Type B pancreatic cell (in vitro differentiated cells): ENCODE measurements around the gene EXT2. TPM values are rescaled to one million over a fixed set of nuclear protein-coding genes. Genes with fewer than 3 reads are reported as not detected.

Experiments
- DNase-seq: peaks from one replicate; pipeline ENCODE4 v3.0.0; 2021; ENCODE audit warnings: mixed read lengths; ENCODE audit not compliant: unreplicated experiment; ENCODE audit errors: extremely low spot score
- H3K27ac Mint-ChIP-seq: 2 replicates; pipeline ENCODE4 v1.8.0; 2021; ENCODE audit warnings: mild to moderate bottlenecking, mixed read lengths
- H3K27me3 Mint-ChIP-seq: 2 replicates; pipeline ENCODE4 v1.8.0; 2021; ENCODE audit warnings: mixed read lengths
- H3K36me3 Mint-ChIP-seq: 2 replicates; pipeline ENCODE4 v1.8.0; 2021; ENCODE audit warnings: mixed read lengths
- H3K4me1 Mint-ChIP-seq: one replicate; pipeline ENCODE4 v1.8.0; 2021; ENCODE audit warnings: mixed read lengths; ENCODE audit not compliant: unreplicated experiment
- H3K4me3 Mint-ChIP-seq: 2 replicates; pipeline ENCODE4 v1.8.0; 2021; ENCODE audit warnings: mild to moderate bottlenecking, mixed read lengths
- H3K9me3 Mint-ChIP-seq: 2 replicates; pipeline ENCODE4 v1.8.0; 2021; ENCODE audit warnings: mixed read lengths
- CTCF ChIP-seq: fragments of 200-600 bp; sonication (generic); conservative IDR thresholded peaks from 2 replicates; pipeline ENCODE4 v1.5.0; 2021; ENCODE audit warnings: antibody characterized with exemption, mild to moderate bottlenecking
- total RNA-seq: library from RNA; stranded (reverse); gene quantifications from 2 replicates; pipeline ENCODE4 v1.2.1, GENCODE V29; 2021; ENCODE audit warnings: low replicate concordance

EXT2 gene
- total RNA-seq, 1 donor from 2014 or later: 62.7 TPM

DNA sequence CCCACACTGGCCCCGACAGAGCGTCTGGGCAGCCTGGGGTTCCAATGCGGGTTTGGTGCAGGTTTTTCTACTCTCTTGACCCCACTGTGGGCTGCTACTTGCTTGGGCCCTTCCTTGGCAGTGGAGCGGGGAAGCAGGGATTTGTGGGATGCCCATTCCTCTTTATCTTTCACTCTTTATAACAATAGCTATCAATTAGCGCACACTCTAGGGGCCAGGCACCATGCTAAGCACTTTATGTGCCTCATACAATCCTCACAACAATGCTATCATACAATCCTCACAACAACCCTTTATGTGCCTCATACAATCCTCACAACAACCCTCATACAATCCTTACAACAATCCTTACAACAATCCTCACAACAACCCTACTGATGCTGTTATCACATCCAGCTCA lies 16.7 kb upstream of the EXT2 start:
- no peak for DNase-seq
- no peaks in the 10 kb centered on the region for H3K27me3 Mint-ChIP-seq
- H3K27ac Mint-ChIP-seq: no peak overlapping the region
- H3K4me3 Mint-ChIP-seq: no peak overlapping the region
- peaks cover 6% of the 10 kb centered on the region for H3K36me3 Mint-ChIP-seq
- H3K9me3 Mint-ChIP-seq: no peaks in the 10 kb centered on the region
- TF ChIP-seq CTCF: no peak
- no peaks in the 10 kb centered on the region for H3K4me1 Mint-ChIP-seq

DNA sequence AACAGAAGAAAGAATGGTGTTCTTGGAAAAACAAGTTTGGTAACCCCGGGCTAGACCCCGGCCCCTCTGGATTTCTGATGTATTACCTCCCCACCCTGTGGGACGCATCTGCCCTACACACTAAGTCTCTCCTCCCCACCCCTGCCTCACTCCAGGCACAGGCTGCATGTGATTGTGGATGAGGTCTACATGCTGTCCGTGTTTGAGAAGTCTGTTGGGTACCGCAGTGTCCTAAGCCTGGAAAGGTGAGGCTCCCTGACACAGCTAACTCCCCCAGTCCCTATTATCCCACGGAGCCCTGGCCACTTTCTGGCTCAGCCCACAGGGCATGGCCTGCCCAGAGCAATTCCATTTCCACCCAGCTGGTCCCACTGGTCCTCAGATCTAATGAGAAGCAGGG lies 16.1 kb upstream of the EXT2 start:
- H3K27me3 Mint-ChIP-seq: no peaks in the 10 kb centered on the region
- H3K4me3 Mint-ChIP-seq: no peak overlapping the region
- no peaks in the 10 kb centered on the region for H3K4me1 Mint-ChIP-seq
- peaks cover 10% of the 10 kb centered on the region for H3K36me3 Mint-ChIP-seq
- H3K9me3 Mint-ChIP-seq: no peaks in the 10 kb centered on the region
- peak; percentile 63 for DNase-seq
- no peak overlapping the region for H3K27ac Mint-ChIP-seq
- TF ChIP-seq CTCF: no peak

- no peak for TF ChIP-seq CTCF
- no peak overlapping the region for H3K4me3 Mint-ChIP-seq
These were observed 14.5 kb upstream of the EXT2 start for GRCh38 chr11:44080951-44081350.

DNA sequence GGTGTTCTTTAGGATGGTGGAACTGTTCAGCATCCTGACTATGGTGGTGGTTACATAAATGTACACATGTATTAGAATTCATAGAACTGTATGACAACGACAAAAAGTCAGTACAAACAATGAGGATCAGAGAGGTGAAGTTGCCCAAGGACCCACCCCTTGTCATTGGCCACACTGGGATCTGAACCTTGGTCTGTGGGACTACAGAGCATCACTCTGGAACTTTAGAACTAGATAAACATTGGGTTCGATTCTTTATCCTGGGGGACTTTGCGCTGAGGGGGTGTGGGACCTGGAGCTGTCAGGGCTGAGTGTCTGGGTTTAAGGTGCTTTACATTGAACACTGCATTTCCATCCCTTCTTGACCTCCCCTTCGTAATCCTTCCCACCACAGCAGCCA lies 12.8 kb upstream of the EXT2 start:
- no peaks in the 10 kb centered on the region for H3K9me3 Mint-ChIP-seq
- TF ChIP-seq CTCF: no peak
- peaks cover 16% of the 10 kb centered on the region for H3K36me3 Mint-ChIP-seq
- no peaks in the 10 kb centered on the region for H3K27me3 Mint-ChIP-seq
- H3K4me3 Mint-ChIP-seq: no peak overlapping the region
- no peaks in the 10 kb centered on the region for H3K4me1 Mint-ChIP-seq
- DNase-seq: no peak
- no peak overlapping the region for H3K27ac Mint-ChIP-seq

More at GRCh38 chr11:44080951-44081350, 14.5 kb upstream of the EXT2 start:
- H3K9me3 Mint-ChIP-seq: no peaks in the 10 kb centered on the region
- no peak overlapping the region for H3K27ac Mint-ChIP-seq
- H3K36me3 Mint-ChIP-seq: peaks cover 14% of the 10 kb centered on the region
- no peaks in the 10 kb centered on the region for H3K27me3 Mint-ChIP-seq
- DNase-seq: peak; percentile 60
- no peaks in the 10 kb centered on the region for H3K4me1 Mint-ChIP-seq

GRCh38 chr11:44083433-44083832 lies 12.0 kb upstream of the EXT2 start:
- Mint-ChIP-seq H3K27me3 (no peaks in the 10 kb centered on the region), H3K4me1 (no peaks in the 10 kb centered on the region), H3K4me3 (no peak overlapping the region), H3K9me3 (no peaks in the 10 kb centered on the region), H3K36me3 (peaks cover 18% of the 10 kb centered on the region), H3K27ac (no peak overlapping the region)
- no peak for TF ChIP-seq CTCF
- DNase-seq: peak; percentile 64

DNA sequence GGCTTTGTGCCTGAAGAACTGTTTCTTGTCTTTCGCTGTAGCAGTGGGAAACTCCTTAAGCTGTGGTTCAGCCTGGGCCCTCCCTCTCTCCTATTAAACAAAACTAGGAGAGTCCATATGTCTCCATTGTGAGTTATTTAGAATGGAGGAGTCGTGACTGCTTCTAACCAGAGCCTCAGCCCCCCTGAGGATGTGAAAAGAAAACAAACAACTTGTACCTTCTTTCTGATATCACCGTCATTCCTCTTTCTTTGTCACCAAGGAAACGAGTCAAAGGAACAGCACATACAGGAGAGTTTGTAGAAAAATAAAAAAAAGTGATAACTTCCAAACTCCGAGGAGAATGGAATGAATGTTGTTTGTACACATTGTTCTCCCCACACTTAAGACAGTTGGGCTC lies 11.6 kb upstream of the EXT2 start:
- no peaks in the 10 kb centered on the region for H3K27me3 Mint-ChIP-seq
- H3K36me3 Mint-ChIP-seq: peaks cover 22% of the 10 kb centered on the region
- H3K9me3 Mint-ChIP-seq: peaks cover 4% of the 10 kb centered on the region
- no peak for DNase-seq
- no peak overlapping the region for H3K27ac Mint-ChIP-seq
- no peak overlapping the region for H3K4me3 Mint-ChIP-seq
- TF ChIP-seq CTCF: no peak
- no peaks in the 10 kb centered on the region for H3K4me1 Mint-ChIP-seq
